ENCODE data around the gene TBC1D12. TPM values are rescaled to one million over a fixed set of nuclear protein-coding genes. Genes with fewer than 3 reads are reported as not detected.

Gene TBC1D12
- 4.8 to 5.4 TPM (median 5.3 TPM) in 5 replicates for total RNA-seq (2022; extraction: Qiagen RNA extraction)

DNA sequence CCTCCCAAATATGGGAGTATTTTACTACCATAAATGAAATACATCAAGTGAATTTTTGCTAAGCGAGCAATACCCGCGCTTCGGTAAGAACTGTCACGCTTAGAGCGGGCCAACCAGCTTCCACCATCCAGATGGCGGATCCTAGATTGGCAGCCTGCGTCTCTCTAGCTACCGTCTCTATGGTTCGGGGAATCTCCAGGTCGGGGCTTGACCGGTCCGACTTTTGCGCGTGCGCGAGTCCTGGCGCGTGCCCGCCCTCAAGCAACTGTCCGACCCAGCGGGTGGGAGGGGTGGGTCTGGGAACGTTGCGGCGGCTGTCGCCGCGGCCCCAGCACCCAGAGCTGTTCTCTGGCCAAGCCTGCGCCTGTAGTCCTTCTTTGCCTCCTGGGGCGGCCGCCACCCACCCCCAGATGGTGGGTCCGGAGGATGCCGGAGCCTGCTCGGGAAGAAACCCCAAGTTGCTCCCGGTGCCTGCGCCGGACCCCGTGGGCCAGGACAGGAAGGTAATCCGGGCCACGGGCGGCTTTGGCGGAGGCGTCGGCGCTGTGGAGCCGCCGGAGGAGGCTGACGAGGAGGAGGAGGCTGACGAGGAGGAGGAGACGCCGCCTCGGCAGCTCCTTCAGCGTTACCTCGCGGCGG, at the start of gene TBC1D12:
TSS of gene TBC1D12 (plus strand) at position 338 of the 639 bp plus-strand sequence. CDS start at position 411, 73 bp downstream.

DNA sequence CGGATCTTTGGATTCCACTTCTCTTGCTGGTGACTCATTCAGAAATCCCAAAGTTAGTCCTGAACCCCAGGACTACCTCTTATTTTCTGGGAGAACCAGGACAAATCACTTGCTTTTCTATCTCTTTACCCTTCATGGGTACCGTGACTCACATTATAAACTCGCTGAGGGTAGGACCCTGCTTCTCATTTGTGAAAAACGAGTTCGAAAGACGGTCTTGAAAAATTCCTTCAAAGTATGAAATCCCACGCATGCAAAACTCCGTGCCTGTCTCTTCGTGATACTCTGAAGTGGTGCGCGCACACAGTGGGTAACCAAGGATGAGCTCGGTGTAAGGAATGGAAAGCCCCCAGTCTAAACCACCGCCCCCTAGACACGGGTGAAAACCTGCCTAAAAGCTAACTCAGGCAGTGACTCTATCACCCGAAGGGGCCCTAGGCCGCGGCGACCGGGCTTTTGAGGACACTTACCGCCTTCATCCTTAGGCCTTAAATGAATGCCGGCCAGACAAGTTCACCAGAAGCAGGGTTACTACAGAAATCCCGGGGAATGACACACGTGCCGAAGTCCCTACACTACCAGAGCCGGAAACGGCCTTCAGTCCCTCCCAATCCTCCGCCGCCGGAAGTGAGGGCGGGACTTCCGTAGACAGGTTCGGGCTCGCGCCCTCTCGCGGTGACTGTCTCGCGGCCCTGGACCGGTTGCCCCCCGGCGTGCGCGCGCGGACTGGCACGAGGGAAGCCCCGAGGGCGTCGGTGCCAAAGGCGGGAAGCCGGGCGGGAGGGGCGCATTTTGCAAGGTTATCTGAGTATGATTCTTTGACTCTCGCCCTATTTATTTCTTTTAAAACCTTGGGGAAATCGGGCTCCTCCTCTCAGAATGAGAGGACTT, 39.7 kb upstream of the TBC1D12 start, which contains the start of gene NOC3L:
TSS of gene NOC3L (minus strand) at position 580 of the 891 bp plus-strand sequence. CDS start at position 479, 101 bp downstream.

DNA sequence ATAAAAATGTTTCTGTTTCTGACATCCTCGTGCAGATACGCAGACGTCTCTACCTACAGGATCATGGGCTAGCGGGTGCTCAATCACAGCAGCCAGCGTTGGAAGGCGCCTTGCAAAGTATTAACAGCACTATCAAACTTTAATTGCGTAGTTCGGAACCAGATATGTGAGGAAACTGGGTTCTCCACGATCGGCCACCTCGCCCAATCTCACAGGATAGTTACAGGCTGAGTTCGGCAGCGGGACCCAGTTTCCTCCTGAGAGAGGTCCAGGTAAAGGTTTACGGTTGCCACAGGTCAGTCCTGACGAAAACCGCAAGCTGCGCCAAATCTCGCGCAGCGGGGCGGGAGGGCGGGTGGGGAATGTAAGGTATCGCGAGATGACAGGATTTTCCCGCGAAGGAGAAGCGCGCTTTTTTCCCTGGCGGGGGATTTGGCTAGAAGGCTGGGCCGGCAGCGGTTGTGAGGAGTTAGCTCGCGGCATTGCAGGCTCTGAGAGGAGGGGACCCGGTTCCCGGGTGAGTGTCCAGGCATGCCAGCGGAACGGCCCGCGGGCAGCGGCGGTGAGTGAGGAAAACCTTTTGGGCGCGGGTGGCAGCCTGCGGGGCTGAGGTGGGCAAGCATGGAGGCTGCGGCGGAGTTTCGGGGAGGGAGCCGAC, 143.2 kb downstream of the TBC1D12 start, which contains the start of gene HELLS:
TSS of gene HELLS (plus strand) at position 398 of the 658 bp plus-strand sequence. CDS start at position 532, 134 bp downstream.

Other genes starting within 250 kb of the TBC1D12 start
- 22.3 to 34.1 TPM (median 23.5 TPM) in 5 replicates for gene NOC3L, start 39.6 kb upstream of the TBC1D12 start, total RNA-seq (2022; extraction: Qiagen RNA extraction)
- 29.0 to 38.7 TPM (median 31.1 TPM) in 5 replicates for gene HELLS, start 143.2 kb downstream of the TBC1D12 start, total RNA-seq (2022; extraction: Qiagen RNA extraction)